Amygdala (tissue), 56 donors: ENCODE data around the gene NPHP4.

Experiments
- DNase-seq, 56 donors: peaks; one replicate each; lab custom pipeline; 2025; lab: John Stamatoyannopoulos, UW

The NPHP4 gene

GRCh38 chr1:5976726-5977493 is 15.3 kb downstream of the NPHP4 start:
- DNase-seq = no peak

- no peak for DNase-seq
Measured at GRCh38 chr1:5976231-5976630, 16.0 kb downstream of the NPHP4 start.

GRCh38 chr1:5975133-5975880 is 16.9 kb downstream of the NPHP4 start:
- peak in 40 of 56 donors; percentile 18 to 80 (median 48) for DNase-seq

DNA sequence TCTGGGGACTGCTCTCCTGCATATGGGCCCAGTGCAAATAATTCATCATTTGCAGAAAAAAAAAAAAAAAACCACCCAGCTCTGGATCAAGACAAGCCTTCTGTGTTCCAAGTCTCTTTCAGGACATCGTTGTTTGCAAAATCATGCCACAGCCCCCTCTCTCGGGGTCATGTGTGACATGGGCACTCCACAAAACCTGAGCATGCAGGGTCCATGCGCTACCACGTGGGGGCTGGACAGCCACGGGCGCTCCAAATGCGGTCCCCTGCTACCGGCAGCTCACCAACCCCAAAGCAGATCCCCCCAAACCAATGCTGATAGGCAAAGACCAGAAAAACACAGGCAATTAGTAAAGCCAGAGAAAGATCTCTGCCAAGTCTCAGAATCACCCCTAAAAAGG is 17.6 kb downstream of the NPHP4 start:
- DNase-seq = no peak

DNA sequence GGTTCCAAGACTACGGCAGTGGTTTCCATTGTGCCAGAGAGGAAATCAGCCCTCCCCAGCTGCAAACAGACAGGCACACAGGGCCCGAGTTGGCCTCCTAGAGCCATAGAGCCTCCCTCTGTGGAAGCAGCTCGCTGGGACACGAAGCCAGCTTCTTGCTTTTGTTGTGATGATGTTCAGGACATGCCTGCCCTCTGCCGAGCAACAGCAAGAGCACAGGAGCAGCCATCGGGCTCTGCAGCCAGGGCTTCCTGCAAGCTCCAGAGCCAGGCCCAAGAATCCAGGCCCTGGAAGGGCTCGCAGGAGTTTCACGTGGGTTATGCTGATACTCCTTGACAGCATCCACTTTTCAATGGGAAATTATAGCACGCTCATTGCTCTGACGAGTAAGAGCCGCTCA is 18.5 kb downstream of the NPHP4 start:
- DNase-seq = peak in 51 of 56 donors; percentile 15 to 85 (median 57)

DNA sequence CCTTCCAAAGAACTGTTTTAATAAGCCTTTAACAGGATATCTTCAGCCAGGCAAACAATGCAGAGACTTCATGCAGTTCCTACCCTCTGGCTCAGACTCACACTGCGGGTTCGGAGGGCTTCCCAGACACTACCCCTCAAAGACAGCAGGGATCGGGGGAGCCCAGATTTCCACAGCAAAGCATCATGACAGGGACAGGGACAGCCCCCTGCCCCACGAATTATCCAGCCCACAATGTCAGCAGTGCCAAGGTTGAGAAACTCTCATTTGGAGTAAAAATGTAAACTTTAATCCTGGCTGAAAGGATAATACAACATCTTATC is 20.1 kb downstream of the NPHP4 start:
- DNase-seq = no peak

- no peak for DNase-seq
Measured at GRCh38 chr1:5971471-5972197, 20.6 kb downstream of the NPHP4 start.

DNA sequence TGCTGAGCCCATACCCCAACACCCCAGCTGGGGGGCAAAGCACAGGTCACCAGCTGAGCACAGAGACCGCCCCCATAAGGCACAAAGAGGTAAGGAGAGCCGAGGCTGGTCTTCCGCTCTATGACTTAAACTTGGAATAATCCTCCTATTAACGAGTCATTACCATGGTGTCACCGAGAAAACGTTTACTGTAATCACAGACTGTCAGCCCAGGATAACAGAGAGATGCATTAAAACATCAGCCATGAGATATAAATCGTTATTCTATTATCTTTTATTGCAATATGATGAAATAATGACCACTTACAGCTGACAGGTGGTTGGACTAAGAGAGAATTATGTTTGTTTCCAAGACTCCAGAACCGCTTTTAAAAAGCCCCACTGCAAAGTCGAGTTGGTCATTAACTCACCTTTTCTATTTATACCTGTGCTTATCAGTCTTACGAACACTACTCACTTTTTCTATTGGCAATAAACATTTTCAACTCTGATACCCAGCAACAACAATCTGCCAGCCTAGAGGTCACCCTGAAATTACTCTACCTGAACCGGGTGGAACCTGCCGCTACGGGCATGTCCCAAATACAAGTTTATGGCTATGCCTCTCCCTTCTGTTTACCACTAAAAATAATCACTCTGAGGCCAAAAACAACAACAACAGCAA is 21.5 kb downstream of the NPHP4 start:
- DNase-seq = no peak

GRCh38 chr1:5969168-5969567 is 23.1 kb downstream of the NPHP4 start:
- DNase-seq = no peak

GRCh38 chr1:5968161-5968736 is 24.0 kb downstream of the NPHP4 start:
- no peak for DNase-seq

GRCh38 chr1:5967351-5968160 is 24.7 kb downstream of the NPHP4 start:
- peak in 1 of 56 donors; percentile 21 for DNase-seq

DNA sequence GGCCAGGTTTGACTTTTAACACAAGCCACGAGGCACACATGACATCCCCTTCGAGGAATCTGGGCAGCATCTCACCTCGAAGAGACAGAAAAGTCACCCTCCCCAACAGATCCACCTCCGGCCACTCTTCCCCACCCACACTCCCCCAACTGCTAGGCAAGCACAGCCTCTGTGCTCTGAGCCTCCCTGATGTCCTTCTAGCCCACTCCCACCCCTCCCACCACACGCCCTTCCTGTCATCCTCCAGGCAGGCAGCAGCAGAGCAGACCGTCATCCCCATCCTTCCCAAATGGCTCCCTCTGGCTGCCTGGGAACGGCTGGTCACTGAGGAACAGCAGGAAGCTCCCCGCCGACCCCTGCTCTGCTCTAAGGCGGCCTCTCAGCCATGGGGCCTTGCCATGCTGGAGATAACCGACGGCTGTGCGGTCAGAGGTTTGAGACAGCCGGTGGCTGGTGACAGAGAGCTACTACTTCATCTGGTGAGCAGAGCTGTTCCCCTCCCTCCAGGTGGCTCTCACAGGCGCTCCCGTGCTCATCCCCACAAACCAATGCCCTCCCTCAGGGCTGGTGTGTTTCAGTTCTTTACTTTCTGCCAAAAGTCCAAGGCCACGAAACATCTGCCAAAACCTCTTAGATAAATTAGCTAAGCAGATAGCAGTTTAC is 25.6 kb downstream of the NPHP4 start:
- DNase-seq = no peak

DNA sequence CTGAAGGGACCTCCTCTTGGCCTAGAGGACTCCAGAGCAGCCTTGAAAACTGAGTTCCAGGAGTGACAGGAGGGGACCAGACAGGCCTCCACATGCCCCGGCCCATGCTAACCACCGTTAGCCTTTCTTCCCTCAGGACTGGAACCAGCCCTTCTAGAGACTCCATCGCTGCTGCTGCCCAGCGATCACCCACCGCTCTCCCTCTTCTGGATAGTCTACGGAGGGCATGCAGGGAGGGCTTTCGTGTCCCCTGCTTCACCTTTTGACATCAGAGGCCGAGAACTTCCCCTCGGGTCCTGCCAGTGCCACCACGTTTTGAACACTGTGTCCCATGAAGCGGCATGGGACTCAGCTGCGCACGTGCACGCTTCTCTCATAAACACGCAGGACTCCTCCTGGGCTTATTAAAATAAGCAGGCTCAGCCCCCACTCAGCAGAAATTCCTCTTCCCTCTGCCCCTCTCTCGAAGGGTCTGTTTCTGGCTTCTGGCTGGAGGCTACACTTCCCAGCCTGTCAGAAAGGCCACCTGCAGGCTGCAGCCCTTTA is 26.6 kb downstream of the NPHP4 start:
- DNase-seq = no peak

GRCh38 chr1:5962265-5963105 is 29.7 kb downstream of the NPHP4 start:
- no peak for DNase-seq

DNA sequence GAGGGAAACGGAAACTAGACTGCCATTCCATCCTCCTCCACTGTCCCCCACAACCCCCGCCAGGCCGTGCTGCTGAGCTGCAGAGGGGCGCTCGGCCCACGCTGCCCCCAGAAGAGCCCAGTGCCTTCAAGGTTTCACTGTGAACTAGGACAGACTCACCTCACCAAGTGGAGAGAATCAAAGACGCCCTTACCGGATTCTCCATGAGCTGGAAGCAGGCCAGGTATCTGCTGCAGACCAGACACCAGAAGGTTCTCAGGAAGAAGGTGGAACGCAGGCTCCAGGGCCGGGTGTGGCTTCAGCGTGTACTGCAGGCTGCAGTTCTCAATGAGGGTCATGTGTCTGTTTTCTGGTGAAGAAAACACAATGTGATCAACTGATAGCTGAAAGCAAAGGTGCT is 30.6 kb downstream of the NPHP4 start:
- DNase-seq = no peak

- no peak for DNase-seq
Measured at GRCh38 chr1:5960336-5960735, 31.9 kb downstream of the NPHP4 start.

DNA sequence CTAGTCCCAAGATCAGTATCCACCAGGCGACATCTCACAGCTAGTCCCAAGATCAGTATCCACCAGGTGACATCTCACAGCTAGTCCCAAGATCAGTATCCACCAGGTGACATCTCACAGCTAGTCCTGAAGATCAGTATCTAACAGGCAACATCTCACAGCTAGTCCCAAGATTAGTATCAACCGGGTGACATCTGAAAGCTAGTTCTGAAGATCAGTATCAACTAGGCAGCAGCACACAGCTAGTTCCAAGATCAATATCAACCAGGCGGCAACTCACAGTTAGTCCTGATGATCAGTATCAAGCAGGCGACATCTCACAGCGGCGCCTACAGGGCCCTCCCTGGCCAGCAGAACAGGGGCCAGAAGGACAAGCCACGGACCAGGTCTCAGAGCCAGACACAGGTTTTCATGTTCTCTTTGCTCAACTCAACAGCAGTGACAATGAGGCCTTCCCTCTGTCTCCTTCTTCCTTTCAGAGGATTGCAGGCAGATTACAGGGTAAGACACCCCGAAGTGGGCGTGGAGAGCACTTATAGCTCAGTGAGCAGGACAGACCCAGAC is 32.5 kb downstream of the NPHP4 start:
- no peak for DNase-seq

DNA sequence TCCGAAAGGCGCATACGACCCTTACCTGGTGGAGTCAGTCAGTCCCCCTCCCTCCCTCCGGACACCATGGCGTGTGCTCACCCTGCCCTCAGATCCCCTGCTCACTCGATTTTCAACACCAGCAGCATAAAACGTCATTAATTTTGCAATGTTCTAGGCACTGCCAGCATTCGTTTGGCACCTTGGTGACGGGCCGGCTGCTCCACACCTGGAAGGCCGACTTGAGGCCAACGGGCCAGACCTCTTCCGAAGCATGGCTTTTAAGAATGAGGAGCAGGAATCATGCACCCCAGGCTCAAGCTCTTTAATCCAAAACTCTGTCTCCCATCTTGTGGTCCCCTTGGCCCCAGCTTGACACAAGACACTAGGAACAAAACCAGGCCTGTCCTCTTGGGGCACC is 33.1 kb downstream of the NPHP4 start:
- DNase-seq = no peak
